ENCODE data around the gene MAPK1.
"Not testable (repeated sequence)": the region's sequence is repeated elsewhere in the genome, so short reads cannot be mapped to it uniquely, and the experiment has no call there.

Gene MAPK1

GRCh38 chr22:21790849-21791610 lies 76.4 kb downstream of the MAPK1 start:
- DNase-seq (ENCODE audit: low spot score): not testable (repeated sequence)

DNA sequence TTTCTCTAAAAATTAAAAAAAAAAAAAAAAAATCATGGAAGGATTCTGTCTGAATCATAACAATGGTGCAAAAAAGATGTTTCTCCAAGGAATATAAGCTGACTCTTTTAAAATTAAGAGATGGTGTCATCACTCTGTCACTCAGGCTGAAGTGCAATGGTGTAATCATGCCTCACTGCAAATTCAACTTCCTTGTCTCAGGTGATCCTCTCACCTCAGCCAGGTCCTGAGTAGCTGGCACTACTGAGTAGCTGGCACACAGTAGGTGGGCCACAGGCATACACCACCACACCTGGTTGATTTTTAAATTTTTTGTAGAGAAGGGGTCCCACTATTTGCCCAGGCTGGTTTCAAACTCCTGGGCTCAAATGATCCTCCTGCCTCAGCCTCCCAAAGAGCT lies 77.1 kb downstream of the MAPK1 start:
- DNase-seq (ENCODE audit: low spot score): no peak

DNA sequence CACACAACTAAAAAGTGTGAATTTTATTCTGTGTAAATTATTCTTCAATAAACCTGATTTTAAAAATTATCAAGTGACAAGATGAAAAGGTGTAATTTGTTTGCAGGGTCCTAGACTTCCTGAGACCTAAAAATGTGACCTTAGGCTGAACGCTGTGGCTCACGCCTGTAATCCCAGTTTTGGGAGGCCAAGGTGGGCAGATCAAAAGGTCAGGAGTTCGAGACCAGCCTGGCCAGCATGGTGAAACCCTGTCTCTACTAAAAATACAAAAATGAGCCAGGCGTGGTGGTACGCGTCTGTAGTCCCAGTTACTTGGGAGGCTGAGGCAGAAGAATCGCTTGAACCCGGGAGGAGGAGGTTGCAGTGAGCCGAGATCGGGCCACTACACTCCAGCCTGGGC lies 79.9 kb downstream of the MAPK1 start:
- DNase-seq (ENCODE audit: low spot score): not testable (repeated sequence)

DNA sequence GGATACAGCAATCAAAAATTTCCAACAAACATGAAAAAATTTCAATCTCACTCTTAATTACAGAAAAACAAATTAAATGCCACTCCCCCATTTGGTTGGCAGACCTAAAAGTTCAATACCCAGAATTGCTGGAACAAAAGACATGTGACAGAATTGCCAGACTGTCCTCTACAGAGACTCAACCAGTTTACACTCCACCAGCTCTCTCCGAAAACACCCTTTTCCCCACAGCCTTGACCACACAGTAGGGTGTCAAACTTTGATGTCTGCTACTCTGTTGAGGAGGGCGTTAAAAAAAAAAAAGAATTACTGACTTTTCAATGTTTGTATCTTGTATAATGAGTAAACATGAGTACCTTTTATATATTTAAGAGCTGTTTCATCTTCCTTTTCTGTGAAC lies 87.2 kb downstream of the MAPK1 start:
- no peak for DNase-seq (ENCODE audit: low spot score)

GRCh38 chr22:21779444-21779843 lies 88.0 kb downstream of the MAPK1 start:
- no peak for DNase-seq (ENCODE audit: low spot score)

DNA sequence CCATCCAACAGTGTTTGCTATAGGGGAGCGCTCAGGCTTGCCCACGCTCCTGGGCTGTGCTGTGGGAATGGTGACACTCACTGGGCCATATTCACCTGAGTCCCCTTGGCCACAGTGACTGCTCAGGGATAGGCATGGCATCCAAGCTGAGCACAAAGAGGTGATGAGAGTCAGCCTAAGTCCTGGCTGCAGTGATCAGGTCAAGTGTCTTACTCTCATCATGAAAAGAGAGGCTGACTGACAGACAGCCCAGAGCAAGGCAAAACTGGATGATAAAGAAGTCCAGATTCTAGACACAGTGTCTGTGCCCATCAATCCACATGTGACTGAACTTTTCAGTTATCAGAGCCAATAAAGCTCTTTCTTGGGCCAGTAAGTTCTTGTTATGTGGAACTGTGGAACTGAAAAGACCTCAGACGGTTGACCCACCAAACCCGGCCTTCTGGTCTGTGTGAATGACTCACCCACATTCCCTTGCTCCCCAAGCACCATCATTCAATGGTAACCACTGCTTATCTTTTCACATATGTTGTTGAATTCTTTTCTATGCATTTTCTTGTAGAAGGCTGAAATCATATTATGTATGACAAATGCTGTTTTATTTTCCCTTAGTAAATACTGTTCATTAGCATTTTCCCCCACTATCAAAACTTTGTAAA lies 88.6 kb downstream of the MAPK1 start:
- no peak for DNase-seq (ENCODE audit: low spot score)

GRCh38 chr22:21771631-21771976 lies 95.8 kb downstream of the MAPK1 start:
- no peak for DNase-seq (ENCODE audit: low spot score)

DNA sequence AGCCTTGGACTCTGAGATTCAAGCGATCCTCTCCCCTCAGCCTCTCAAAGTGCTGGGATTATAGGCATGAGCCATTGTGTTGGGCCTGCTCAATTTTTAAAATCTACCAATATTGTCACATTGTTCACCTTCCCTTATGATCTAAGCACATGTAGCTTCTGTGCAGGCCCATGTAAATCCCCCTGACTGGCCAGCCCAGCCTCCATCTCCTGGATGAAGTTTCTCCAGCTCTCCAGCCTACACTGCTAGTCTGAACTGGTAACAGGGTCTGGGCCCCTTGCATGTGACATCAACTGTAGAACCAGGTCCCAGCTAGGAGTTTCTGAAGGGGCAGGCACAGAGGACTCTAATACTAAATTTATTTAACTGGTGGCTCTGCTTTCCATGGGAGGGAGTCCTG lies 99.0 kb downstream of the MAPK1 start:
- DNase-seq (ENCODE audit: low spot score): no peak

- DNase-seq (ENCODE audit: low spot score): no peak
Measured at GRCh38 chr22:21766691-21767462, 100.6 kb downstream of the MAPK1 start.

DNA sequence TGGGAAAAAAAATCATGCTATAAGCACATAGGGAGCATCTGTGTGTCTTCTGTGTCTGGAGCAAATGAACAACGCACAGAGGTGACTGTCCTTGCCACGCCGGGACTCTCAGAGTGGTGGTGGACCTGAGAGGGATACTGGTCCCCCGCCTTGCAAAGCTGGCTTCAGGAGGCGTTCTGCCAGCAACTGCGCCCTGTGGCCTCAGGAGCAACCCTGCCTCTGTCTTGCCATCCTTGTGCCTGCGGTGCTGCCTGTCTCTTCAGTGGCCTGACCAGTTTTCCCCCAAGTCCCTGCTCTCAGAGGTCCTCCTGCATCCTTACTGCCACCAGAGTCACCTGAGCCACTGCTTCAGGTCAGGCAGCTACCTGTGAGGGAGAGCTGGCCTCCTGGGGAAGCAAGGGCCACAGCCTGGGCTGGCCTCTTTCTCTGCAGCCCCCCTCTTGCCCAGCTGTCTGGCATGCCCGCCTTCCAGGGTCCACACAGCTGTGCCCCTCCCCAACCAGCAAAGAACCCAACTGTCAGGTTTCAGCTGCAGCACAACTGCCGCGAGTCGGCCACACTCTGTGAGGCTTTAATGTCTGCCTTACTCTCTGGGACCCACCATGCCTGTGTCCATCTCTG lies 101.4 kb downstream of the MAPK1 start:
- DNase-seq (ENCODE audit: low spot score): no peak

GRCh38 chr22:21764038-21764804 lies 103.2 kb downstream of the MAPK1 start:
- DNase-seq (ENCODE audit: low spot score): no peak

DNA sequence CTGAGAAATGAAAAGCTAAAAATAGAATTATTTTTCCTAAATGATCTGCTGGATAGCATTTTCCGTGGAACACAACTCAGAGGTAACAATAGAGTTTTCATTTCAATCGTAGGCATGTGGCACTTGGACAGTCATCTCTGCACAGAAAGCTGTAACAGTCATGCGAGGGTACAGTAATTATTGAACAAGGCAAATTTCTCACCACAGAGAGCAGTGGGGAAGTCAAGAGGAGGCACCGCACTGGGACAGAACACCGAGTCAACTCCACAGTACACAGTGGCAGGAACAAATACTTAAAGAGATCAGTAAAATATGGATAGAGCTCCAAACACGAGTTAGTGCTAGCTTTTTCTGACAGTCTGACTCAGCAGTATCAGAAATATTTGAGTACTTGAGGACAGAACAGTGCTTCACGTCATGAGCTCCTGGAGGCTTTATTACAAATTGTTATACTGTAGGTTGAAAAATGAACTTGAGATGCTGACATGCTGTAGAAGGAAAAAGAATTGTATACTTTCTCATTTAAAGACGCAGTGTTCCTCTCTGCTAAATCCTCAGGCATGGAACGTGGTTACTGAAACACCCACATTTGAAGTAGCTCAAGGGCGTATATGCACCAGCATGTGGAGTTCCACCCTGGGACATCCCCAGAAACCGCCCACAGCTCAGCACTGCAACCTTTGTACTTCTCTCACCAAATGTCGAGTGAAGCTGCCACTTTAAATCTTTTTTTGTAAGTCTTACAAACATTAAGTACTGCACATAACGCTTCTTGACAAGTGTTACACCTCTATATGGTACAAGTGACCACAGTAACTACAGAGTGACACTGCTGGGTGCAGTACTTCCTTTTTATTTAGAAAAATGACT lies 104.5 kb downstream of the MAPK1 start:
- DNase-seq (ENCODE audit: low spot score): no peak

- DNase-seq (ENCODE audit: low spot score): no peak
Measured at GRCh38 chr22:21761994-21762680, 105.3 kb downstream of the MAPK1 start.

- no peak for DNase-seq (ENCODE audit: low spot score)
Measured at GRCh38 chr22:21761086-21761485, 106.4 kb downstream of the MAPK1 start.

DNA sequence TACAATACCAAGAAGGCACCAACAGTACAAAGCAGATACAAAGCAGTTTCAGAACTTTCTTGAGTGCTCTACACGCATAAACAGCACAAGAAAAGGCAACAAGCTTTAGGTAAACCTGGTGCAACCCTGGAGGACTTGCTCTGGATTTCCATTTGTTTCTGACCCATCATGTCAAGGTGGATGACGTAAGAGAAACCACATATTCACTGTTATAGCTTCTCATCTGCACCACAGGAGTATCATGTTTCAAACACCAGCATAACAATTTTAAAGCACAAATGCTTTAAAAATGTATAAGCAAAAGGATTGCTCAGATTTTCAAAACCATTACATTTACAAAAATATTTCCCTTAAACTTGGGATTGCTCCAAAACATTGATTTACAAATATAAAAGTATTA lies 106.8 kb downstream of the MAPK1 start:
- no peak for DNase-seq (ENCODE audit: low spot score)

GRCh38 chr22:21759646-21760376 lies 107.6 kb downstream of the MAPK1 start:
- no peak for DNase-seq (ENCODE audit: low spot score)

GRCh38 chr22:21759093-21759492 lies 108.4 kb downstream of the MAPK1 start:
- no peak for DNase-seq (ENCODE audit: low spot score)

GRCh38 chr22:21758091-21758864 lies 109.2 kb downstream of the MAPK1 start:
- no peak for DNase-seq (ENCODE audit: low spot score)

DNA sequence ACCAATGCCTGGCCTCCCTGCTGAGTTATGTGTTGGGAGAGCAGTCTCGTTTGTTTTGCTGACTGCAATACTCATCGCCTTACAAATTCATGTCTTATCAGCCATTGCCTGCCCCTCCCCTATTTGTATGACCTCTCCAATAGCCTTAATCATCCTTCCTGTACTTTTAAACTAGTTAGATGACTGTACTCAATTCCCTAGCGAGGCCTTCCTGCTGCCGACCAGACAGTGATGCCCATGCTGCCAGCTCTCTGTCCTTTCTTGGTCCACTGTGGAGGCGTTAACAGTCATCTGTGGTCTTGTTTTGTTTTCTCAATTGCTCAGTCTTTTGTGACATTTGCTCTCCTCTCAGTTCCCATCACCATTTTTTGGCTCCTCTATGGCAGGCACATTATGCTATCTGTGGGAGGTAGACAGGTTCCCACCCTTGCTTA lies 111.6 kb downstream of the MAPK1 start:
- DNase-seq (ENCODE audit: low spot score): peak; percentile 83
